ENCODE results near the gene PLEKHG1.

DNA sequence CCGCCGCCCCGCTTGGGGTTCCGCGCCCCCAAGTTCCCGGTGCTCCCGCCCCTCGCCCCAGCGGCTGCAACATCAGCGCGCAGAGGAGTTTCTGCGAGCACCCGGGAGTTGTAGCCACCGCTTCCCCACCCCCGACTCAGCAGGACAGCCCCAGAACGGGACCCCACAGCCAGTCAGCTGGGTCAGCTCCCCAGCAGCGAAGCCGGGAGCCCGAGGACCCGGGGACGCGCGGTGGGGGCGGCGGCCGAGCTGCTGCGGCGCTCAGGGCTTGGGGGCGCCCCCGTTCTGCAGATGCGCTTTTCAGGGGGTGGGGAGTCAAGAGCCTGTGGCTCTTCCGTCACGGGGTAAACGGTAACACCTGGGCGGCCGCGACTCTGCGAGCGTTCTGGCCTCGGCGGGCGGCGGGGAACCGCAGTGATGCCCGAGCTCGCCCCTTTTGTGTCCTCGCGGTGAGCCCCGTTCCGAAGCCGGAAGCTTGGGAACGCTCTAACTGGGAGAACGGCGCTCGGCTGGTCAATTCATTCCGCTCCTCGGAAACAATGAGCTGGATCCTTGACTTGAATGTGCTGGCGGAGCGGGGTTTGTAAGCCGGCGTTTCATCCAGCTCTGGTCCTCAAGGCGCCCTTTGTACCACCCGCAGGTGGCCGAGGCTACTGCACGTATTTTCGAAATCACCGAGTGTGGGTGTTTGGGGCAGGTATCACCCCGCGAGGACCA, 774 bp downstream of the PLEKHG1 start:
- TF ChIP-seq, protein P1, sequence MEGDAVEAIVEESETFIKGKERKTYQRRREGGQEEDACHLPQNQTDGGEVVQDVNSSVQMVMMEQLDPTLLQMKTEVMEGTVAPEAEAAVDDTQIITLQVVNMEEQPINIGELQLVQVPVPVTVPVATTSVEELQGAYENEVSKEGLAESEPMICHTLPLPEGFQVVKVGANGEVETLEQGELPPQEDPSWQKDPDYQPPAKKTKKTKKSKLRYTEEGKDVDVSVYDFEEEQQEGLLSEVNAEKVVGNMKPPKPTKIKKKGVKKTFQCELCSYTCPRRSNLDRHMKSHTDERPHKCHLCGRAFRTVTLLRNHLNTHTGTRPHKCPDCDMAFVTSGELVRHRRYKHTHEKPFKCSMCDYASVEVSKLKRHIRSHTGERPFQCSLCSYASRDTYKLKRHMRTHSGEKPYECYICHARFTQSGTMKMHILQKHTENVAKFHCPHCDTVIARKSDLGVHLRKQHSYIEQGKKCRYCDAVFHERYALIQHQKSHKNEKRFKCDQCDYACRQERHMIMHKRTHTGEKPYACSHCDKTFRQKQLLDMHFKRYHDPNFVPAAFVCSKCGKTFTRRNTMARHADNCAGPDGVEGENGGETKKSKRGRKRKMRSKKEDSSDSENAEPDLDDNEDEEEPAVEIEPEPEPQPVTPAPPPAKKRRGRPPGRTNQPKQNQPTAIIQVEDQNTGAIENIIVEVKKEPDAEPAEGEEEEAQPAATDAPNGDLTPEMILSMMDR (IDR thresholded peaks at IDR 0.05; ENCODE audit: low read depth, low read length) = peak; percentile 28; the same call in 1 of the 2 replicates
- TF ChIP-seq EZH2phosphoT487 (IDR thresholded peaks at IDR 0.05; ENCODE audit: low read depth) = no peak

Data from OCI-LY3 (cell line).